Osteocyte (in vitro differentiated cells): ENCODE data around the gene SRD5A1. TPM values are rescaled to one million over a fixed set of nuclear protein-coding genes. Genes with fewer than 3 reads are reported as not detected.

Source experiments
- DNase-seq: peaks from one replicate; pipeline ENCODE4 v3.0.0; 2021; ENCODE audit warnings: mixed read lengths; ENCODE audit not compliant: unreplicated experiment; ENCODE audit errors: extremely low spot score
- H3K27ac Mint-ChIP-seq: one replicate; pipeline ENCODE4 v1.8.0; 2021; ENCODE audit warnings: mild to moderate bottlenecking, mixed read lengths; ENCODE audit not compliant: unreplicated experiment
- H3K27me3 Mint-ChIP-seq: one replicate; pipeline ENCODE4 v1.8.0; 2021; ENCODE audit warnings: mixed read lengths; ENCODE audit not compliant: unreplicated experiment
- H3K36me3 Mint-ChIP-seq: one replicate; pipeline ENCODE4 v1.8.0; 2021; ENCODE audit warnings: mixed read lengths; ENCODE audit not compliant: unreplicated experiment
- H3K4me1 Mint-ChIP-seq: one replicate; pipeline ENCODE4 v1.8.0; 2021; ENCODE audit warnings: mixed read lengths; ENCODE audit not compliant: unreplicated experiment
- H3K4me3 Mint-ChIP-seq: one replicate; pipeline ENCODE4 v1.8.0; 2021; ENCODE audit warnings: mild to moderate bottlenecking, moderate library complexity, mixed read lengths; ENCODE audit not compliant: unreplicated experiment
- H3K9me3 Mint-ChIP-seq: one replicate; pipeline ENCODE4 v1.8.0; 2021; ENCODE audit warnings: mixed read lengths; ENCODE audit not compliant: unreplicated experiment
- CTCF ChIP-seq: fragments of 200-600 bp; sonication (generic); IDR thresholded peaks from 2 replicates; pipeline ENCODE4 v1.5.0; 2021; ENCODE audit warnings: antibody characterized with exemption, mild to moderate bottlenecking, moderate library complexity
- total RNA-seq: library from RNA; stranded (reverse); gene quantifications from 2 replicates; pipeline ENCODE4 v1.2.1, GENCODE V29; 2021

Gene SRD5A1
- total RNA-seq, 1 donor from 2014 or later, result 25.0 TPM

- peak; percentile 66 for DNase-seq
Measured at GRCh38 chr5:6593148-6594016, 39.9 kb upstream of the SRD5A1 start.

DNA sequence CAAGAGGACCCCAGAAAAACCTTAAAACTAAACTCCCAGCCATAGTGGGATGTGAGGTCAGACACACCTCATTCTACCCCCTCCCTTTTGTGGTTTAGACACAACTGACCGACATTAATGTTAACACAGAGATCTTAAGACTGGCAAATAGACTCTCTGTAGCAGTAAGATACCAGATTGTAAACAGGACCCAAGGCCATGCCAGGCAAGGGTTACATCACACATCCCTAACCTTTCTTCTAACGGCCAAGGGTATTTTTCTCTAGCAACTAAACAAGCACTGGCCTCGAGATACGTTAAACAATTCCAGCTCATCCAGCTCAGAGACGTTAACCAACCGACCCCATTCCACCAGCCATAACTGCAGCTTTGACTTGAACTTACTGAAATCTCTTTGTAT, 39.2 kb upstream of the SRD5A1 start:
- no peak for TF ChIP-seq CTCF
- H3K4me1 Mint-ChIP-seq, result no peaks in the 10 kb centered on the region
- H3K27ac Mint-ChIP-seq, result no peak overlapping the region
- peaks cover 16% of the 10 kb centered on the region for H3K27me3 Mint-ChIP-seq
- no peaks in the 10 kb centered on the region for H3K9me3 Mint-ChIP-seq
- H3K36me3 Mint-ChIP-seq, result peaks cover 28% of the 10 kb centered on the region
- DNase-seq, result peak; percentile 10
- H3K4me3 Mint-ChIP-seq, result no peak overlapping the region

More at GRCh38 chr5:6593148-6594016, 39.9 kb upstream of the SRD5A1 start:
- no peaks in the 10 kb centered on the region for H3K9me3 Mint-ChIP-seq
- H3K4me1 Mint-ChIP-seq, result no peaks in the 10 kb centered on the region
- no peak overlapping the region for H3K27ac Mint-ChIP-seq
- H3K36me3 Mint-ChIP-seq, result peaks cover 23% of the 10 kb centered on the region
- peaks cover 21% of the 10 kb centered on the region for H3K27me3 Mint-ChIP-seq
- TF ChIP-seq CTCF, result no peak
- H3K4me3 Mint-ChIP-seq, result no peak overlapping the region

GRCh38 chr5:6595405-6595804, 37.8 kb upstream of the SRD5A1 start:
- peak; percentile 42 for DNase-seq

DNA sequence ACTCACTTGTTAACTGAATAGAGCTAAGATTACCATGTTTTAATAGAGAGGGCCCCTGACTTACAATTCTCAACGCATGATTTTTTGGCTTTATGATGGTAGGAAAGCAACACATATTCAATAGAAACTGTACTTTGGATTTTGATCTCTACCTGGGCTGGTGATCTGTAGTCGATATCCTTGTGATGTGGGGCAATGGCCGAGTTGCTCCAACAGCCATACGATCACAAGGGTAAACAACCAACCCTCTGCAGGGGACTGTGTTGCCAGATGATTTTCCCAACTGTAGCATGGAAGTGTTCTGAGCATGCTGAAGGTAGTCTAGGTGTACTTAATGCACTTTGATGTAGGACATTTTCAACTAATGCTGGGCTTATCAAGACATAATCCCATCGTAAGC, 36.9 kb upstream of the SRD5A1 start:
- Mint-ChIP-seq H3K9me3 (no peaks in the 10 kb centered on the region), H3K4me3 (no peak overlapping the region), H3K27ac (no peak overlapping the region), H3K36me3 (peaks cover 40% of the 10 kb centered on the region), H3K27me3 (peaks cover 5% of the 10 kb centered on the region), H3K4me1 (no peaks in the 10 kb centered on the region)
- no peak for TF ChIP-seq CTCF
- peak; percentile 19 for DNase-seq

More at GRCh38 chr5:6595405-6595804, 37.8 kb upstream of the SRD5A1 start:
- Mint-ChIP-seq H3K4me3 (no peak overlapping the region), H3K36me3 (peaks cover 31% of the 10 kb centered on the region), H3K27ac (no peak overlapping the region), H3K4me1 (no peaks in the 10 kb centered on the region), H3K9me3 (no peaks in the 10 kb centered on the region), H3K27me3 (peaks cover 6% of the 10 kb centered on the region)
- TF ChIP-seq CTCF, result no peak

DNA sequence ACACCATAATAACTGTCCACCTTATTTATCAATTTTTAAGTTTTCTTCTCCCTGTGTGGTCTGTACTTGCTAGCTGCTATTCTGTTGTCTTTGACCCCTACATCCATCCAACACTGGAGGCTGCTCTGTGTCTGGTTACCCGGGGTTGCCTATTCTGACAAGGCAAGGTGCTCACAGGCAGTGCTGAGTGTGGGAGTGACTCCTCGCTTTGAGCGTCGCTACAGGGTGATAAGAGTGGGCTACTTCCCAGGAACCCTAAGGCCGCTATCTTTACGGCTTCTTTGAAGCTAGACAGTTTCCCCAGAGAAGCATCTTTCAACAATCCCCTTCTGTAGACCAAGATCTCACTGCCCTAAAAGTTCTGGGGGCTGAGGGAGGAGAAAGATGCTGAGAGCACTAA, 35.7 kb upstream of the SRD5A1 start:
- no peak overlapping the region for H3K4me3 Mint-ChIP-seq
- H3K36me3 Mint-ChIP-seq, result peaks cover 47% of the 10 kb centered on the region
- H3K27me3 Mint-ChIP-seq, result no peaks in the 10 kb centered on the region
- no peak for TF ChIP-seq CTCF
- no peaks in the 10 kb centered on the region for H3K9me3 Mint-ChIP-seq
- no peak for DNase-seq
- H3K4me1 Mint-ChIP-seq, result no peaks in the 10 kb centered on the region
- no peak overlapping the region for H3K27ac Mint-ChIP-seq
